K562 (cell line): ENCODE data around the gene ASIC3. TPM values are rescaled to one million over a fixed set of nuclear protein-coding genes. Genes with fewer than 3 reads are reported as not detected.

Experiments
- BHLHE40 ChIP-seq: IDR thresholded peaks from 2 replicates; pipeline ENCODE4 v1.6.1; 2011; ENCODE audit warnings: low read length, improper control_type of control experiment
- CBFA2T3 ChIP-seq: fragments of 450-650 bp; IDR thresholded peaks from 2 replicates; pipeline ENCODE4 v1.6.1; 2017
- ELF1 ChIP-seq: fragments of 200-800 bp; sonication (Bioruptor generic); IDR thresholded peaks from 2 replicates; pipeline ENCODE4 v1.6.1; 2016; ENCODE audit warnings: missing genetic modification characterization, missing compliant biosample characterization
- FOSL1 ChIP-seq: fragments of 200-800 bp; sonication (Bioruptor generic); conservative IDR thresholded peaks from 2 replicates; pipeline ENCODE4 v1.6.1; 2016; ENCODE audit warnings: missing genetic modification characterization, missing compliant biosample characterization
- HDAC1 ChIP-seq, 2 experiments: fragments of 450-650 bp; IDR thresholded peaks; 2 replicates each; pipeline ENCODE4 v1.6.1; 2016 to 2017; ENCODE audit warnings: inconsistent platforms in 1 of 2, mild to moderate bottlenecking in 1 of 2, moderate library complexity in 1 of 2
- MAFF ChIP-seq: IDR thresholded peaks from 2 replicates; pipeline ENCODE4 v1.6.1; 2012; ENCODE audit warnings: low read length, improper control_type of control experiment
- MAFG ChIP-seq: fragments of 450-650 bp; conservative IDR thresholded peaks from 2 replicates; pipeline ENCODE4 v1.6.1; 2016; ENCODE audit warnings: missing genetic modification characterization, missing compliant biosample characterization
- MYBL2 ChIP-seq, 2 experiments: fragments of 450-650 bp in 1 of 2; sonication (generic) in 1 of 2; formaldehyde crosslinking in 1 of 2; IDR thresholded peaks; 2 replicates each; pipeline versions ENCODE4 v1.6.1 to v1.8.1; 2017 to 2022; ENCODE audit warnings: borderline replicate concordance in 1 of 2, inconsistent platforms in 1 of 2, low read depth in 1 of 2, mild to moderate bottlenecking in 1 of 2, missing genetic modification reagents in 1 of 2, moderate library complexity in 1 of 2
- NFIC ChIP-seq: fragments of 450-650 bp; IDR thresholded peaks from 2 replicates; pipeline ENCODE4 v1.6.1; 2017; ENCODE audit warnings: mild to moderate bottlenecking, inconsistent platforms
- SAP30 ChIP-seq: fragments of 200-600 bp; sonication (generic); IDR thresholded peaks from 2 replicates; pipeline ENCODE4 v1.6.1; 2012; ENCODE audit warnings: borderline replicate concordance, low read depth, mild to moderate bottlenecking, moderate library complexity, low read length, control low read depth, inconsistent platforms; ENCODE audit not compliant: insufficient read depth, poor library complexity, severe bottlenecking
- SETDB1 ChIP-seq: IDR thresholded peaks from one replicate; pipeline ENCODE4 v1.6.1; 2012; ENCODE audit warnings: low read length, control low read depth, inconsistent platforms
- SNRNP70 ChIP-seq: fragments of 200-400 bp; formaldehyde crosslinking; optimal IDR thresholded peaks from 2 replicates; pipeline ENCODE3; 2017; ENCODE audit warnings: low read depth, low read length
- STAT5A ChIP-seq: IDR thresholded peaks from 2 replicates; pipeline ENCODE4 v1.6.1; 2012; ENCODE audit warnings: low read length, inconsistent platforms, borderline replicate concordance
- TEAD4 ChIP-seq, 2 experiments: sonication (generic) in 1 of 2; formaldehyde crosslinking in 1 of 2; IDR thresholded peaks; 2 replicates each; pipeline versions ENCODE4 v1.6.1 to v1.8.0; 2012 to 2022; ENCODE audit warnings: borderline replicate concordance in 1 of 2, inconsistent platforms in 1 of 2, low read length in 1 of 2, mild to moderate bottlenecking in 1 of 2, missing genetic modification reagents in 1 of 2
- TRIM28 ChIP-seq: fragments of 450-650 bp; IDR thresholded peaks from 2 replicates; pipeline ENCODE4 v1.6.1; 2017
- U2AF1 ChIP-seq: fragments of 200-400 bp; formaldehyde crosslinking; optimal IDR thresholded peaks from 2 replicates; pipeline ENCODE3; 2017; ENCODE audit warnings: mild to moderate bottlenecking, low read depth, low read length, moderate library complexity
- ZC3H8 ChIP-seq: fragments of 450-650 bp; IDR thresholded peaks from 2 replicates; pipeline ENCODE4 v1.6.1; 2017
- ZNF197 ChIP-seq: fragments of 200-800 bp; sonication (Bioruptor generic); IDR thresholded peaks from 2 replicates; pipeline ENCODE4 v1.6.1; 2016; ENCODE audit warnings: low read depth, missing genetic modification characterization, missing compliant biosample characterization
- polyA plus RNA-seq, 8 experiments: library from polyadenylated mRNA; depleted of rRNA in 4 of 8; stranded (reverse) in 5 of 8; unstranded in 3 of 8; fragments of >200 nt; fragmentation: Nextera tagmentation in 2 of 8; fragmentation: Illumina TruSeq in 1 of 8; extraction: Ambion mirVana in 2 of 8; extraction: Trizol in 1 of 8; gene quantifications; 2 replicates each; pipeline versions ENCODE4 v1.2.1 to v1.2.3, GENCODE V29; 2011 to 2014; ENCODE audit warnings: inconsistent platforms in 1 of 8, missing spikeins in 1 of 8
- total RNA-seq, 7 experiments: library from RNA; depleted of rRNA in 6 of 7; stranded (reverse); fragments of >200 nt in 6 of 7; fragmentation: Illumina TruSeq in 2 of 7; extraction: Trizol in 2 of 7; gene quantifications; 2 replicates each; pipeline versions ENCODE4 v1.2.1 to v1.2.3, GENCODE V29; 2011 to 2021; ENCODE audit warnings: low replicate concordance in 1 of 7
- TF ChIP-seq, protein P1 (sequence below): fragments of 250-450 bp; sonication (Bioruptor Pico); IDR thresholded peaks from 2 replicates; pipeline ENCODE4 v1.9.0; 2021; ENCODE audit warnings: mild to moderate bottlenecking
- TF ChIP-seq, protein P2 (sequence below): fragments of 450-650 bp; IDR thresholded peaks from 2 replicates; pipeline ENCODE4 v1.6.1; 2017; ENCODE audit warnings: mild to moderate bottlenecking, moderate library complexity

ASIC3 gene
- total and polyA plus RNA-seq, 9 of the 15 experiments (the other 6 are each of a cell fraction or from before 2014, with no cell fraction given), result 0.11 to 5.0 (median 0.87) TPM

DNA sequence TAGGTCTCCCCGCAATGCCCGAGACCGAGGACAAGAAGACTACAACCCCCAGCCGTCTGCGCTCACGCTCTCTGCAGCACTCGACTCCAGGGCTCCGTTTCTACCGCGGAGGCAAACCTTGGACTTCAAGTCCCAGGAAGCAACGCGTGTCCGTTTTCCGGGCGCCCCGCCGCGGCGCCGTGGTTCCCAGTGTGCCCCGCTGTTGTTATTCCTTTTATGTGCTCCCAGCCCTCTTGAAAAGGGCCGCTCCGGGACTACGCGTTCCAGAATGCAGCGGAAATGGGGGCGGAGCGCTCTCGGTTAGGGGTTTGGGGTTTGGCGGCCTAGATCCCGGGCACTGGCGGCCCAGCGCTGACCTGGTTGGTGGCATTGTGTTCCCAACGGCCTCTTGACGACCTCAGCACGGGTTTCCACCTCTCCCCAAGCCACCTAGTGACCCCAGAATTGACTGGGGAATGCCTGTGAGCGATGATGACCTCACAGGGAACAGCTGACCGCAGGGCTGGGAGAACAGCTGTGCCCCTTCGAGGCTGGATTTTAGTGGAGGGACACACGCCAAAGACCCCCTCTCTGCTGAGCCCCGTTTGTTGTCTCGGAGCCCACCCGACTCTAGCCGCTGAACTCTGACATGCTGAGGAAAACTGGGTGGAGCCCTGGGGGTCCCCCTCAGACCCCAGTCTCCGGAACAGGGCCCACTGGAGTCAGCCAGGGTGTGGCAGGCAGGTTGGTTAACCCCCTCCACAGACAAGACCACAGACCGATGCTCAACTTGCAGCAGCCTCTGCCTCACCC is 9.9 kb downstream of the ASIC3 start (continued):
- TF ChIP-seq, protein P1, sequence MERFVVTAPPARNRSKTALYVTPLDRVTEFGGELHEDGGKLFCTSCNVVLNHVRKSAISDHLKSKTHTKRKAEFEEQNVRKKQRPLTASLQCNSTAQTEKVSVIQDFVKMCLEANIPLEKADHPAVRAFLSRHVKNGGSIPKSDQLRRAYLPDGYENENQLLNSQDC (CRISPR knock-in tag), result peak; percentile 51; the same call in 1 of the 2 replicates
- TF ChIP-seq NFIC (peak; percentile 24; the same call in 1 of the 2 replicates), MAFG (tag) (no peak), STAT5A (no peak), SETDB1 (peak; percentile 7), SAP30 (no peak), FOSL1 (tag) (peak; percentile 64; the same call in 1 of the 2 replicates), TRIM28 (no peak), ELF1 (tag) (peak; percentile 97), SNRNP70 (no peak), HDAC1 (IDR thresholded peaks at IDR 0.05) (peak in 1 of 2 experiments; percentile 92; a peak in 2 of 4 replicates), TEAD4 (IDR thresholded peaks at IDR 0.05; ENCODE audit: low read length) (0 out of 2 replicates have a peak, but pooled peaks have one; percentile 14), TEAD4 (CRISPR knock-in tag; IDR thresholded peaks at IDR 0.05; ENCODE audit: borderline replicate concordance) (no peak), BHLHE40 (peak; percentile 67), ZNF197 (CRISPR knock-in tag) (peak; percentile 98), MAFF (no peak), CBFA2T3 (peak; percentile 38; the same call in 1 of the 2 replicates), U2AF1 (no peak), MYBL2 (IDR thresholded peaks at IDR 0.05; ENCODE audit: low read depth) (no peak), MYBL2 (CRISPR knock-in tag; IDR thresholded peaks at IDR 0.05; ENCODE audit: borderline replicate concordance) (no peak), ZC3H8 (no peak)
- TF ChIP-seq, protein P2, sequence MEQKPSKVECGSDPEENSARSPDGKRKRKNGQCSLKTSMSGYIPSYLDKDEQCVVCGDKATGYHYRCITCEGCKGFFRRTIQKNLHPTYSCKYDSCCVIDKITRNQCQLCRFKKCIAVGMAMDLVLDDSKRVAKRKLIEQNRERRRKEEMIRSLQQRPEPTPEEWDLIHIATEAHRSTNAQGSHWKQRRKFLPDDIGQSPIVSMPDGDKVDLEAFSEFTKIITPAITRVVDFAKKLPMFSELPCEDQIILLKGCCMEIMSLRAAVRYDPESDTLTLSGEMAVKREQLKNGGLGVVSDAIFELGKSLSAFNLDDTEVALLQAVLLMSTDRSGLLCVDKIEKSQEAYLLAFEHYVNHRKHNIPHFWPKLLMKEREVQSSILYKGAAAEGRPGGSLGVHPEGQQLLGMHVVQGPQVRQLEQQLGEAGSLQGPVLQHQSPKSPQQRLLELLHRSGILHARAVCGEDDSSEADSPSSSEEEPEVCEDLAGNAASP, result no peak
